WI38 (cell line): ENCODE data around the gene ANTXRL.
"Not testable (repeated sequence)": the region's sequence is repeated elsewhere in the genome, so short reads cannot be mapped to it uniquely, and the experiment has no call there.

ENCODE experiments used
- H3K4me3 ChIP-seq: 2 replicates; pipeline ENCODE4 v1.5.1; 2011; ENCODE audit warnings: low read depth, mild to moderate bottlenecking, control low read depth, low read length
- CTCF ChIP-seq: IDR thresholded peaks from 2 replicates; pipeline ENCODE4 v1.5.1; 2012; ENCODE audit warnings: low read depth, mild to moderate bottlenecking, control low read depth, low read length

Gene ANTXRL

GRCh38 chr10:46247181-46247475 is 39.7 kb upstream of the ANTXRL start:
- H3K4me3 ChIP-seq, result no peak overlapping the region

GRCh38 chr10:46247808-46248569 is 38.8 kb upstream of the ANTXRL start:
- TF ChIP-seq CTCF, result no peak
- H3K4me3 ChIP-seq, result no peak overlapping the region

More at GRCh38 chr10:46247181-46247475, 39.7 kb upstream of the ANTXRL start:
- TF ChIP-seq CTCF, result no peak

- no peak overlapping the region for H3K4me3 ChIP-seq
- no peak for TF ChIP-seq CTCF
These were observed 38.1 kb upstream of the ANTXRL start for GRCh38 chr10:46248651-46249146.

DNA sequence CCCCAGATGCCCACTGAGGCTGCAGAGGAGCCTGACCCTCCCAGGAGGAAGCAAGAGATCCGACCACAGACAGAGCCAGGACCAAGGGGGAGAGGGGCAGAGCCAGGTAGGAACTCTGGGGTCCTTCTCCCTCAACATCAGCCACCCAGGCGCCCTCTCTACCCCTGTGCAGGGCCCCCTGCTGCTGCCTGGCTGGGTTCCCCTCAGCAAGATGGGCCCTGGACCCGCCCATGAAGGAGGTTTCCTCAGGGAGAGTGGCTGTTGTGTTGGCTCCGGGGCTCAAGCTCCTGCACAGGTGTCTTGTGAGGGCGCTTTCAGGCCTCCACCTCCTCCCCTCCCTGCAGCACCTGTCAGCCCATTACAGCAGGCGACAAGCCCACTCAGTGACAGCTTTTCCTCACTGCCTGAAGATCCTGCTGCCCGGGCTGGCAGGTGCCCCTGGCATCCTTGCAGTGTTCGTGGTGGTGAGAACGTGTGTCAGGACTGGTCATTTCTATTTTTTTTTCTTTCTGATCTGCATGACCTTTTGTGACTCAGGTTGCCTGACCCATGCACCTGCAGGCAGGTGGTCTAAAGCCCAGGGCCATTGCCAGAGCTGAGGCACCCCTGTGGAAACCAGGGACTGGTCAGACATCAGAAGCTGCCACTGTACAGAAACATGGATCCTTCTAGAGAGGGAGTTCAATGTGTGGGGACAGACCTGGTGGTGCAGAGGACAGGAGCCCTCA is 37.0 kb upstream of the ANTXRL start:
- H3K4me3 ChIP-seq, result not testable (repeated sequence)

DNA sequence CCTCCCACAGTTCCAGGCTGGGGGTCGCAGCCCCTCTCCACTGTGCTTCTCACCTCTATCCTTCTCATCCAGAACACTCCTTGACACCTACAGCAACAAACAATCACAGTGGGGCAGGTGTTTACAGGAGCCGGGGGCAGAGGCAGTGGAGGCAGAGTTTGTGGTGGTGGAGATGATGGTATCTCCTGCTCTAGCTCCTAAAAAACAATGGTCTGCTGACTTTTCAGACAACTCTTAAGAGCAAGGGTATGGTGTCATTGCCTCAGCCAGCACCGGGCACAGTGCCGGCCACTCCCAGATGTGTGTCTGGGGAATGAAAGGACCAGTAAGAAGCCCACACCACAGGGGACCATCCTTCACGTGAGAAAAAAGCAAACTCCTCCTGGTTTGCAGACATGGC is 36.3 kb upstream of the ANTXRL start:
- TF ChIP-seq CTCF, result no peak
- H3K4me3 ChIP-seq, result no peak overlapping the region

GRCh38 chr10:46250898-46251856 is 35.6 kb upstream of the ANTXRL start:
- no peak overlapping the region for H3K4me3 ChIP-seq
- no peak for TF ChIP-seq CTCF

- no peak for TF ChIP-seq CTCF
- no peak overlapping the region for H3K4me3 ChIP-seq
These were observed 34.6 kb upstream of the ANTXRL start for GRCh38 chr10:46251857-46252847.
